Skeletal muscle tissue (tissue), 4 donors: ENCODE data around the gene GRHL3. TPM values are rescaled to one million over a fixed set of nuclear protein-coding genes. Genes with fewer than 3 reads are reported as not detected.
A peak's percentile ranks its signal among the peaks of the same experiment; 100 is the strongest.

Source experiments
- H3K27ac ChIP-seq: one replicate; pipeline ENCODE4 v1.7.0; 2013; ENCODE audit warnings: mild to moderate bottlenecking, low read depth, low read length, inconsistent platforms
- H3K27me3 ChIP-seq, 3 donors: one replicate each; pipeline ENCODE4 v1.7.0; 2013; ENCODE audit warnings: low read length in 3 of 3; ENCODE audit not compliant: control insufficient read depth in 3 of 3, insufficient read depth in 3 of 3
- H3K36me3 ChIP-seq, 3 donors: one replicate each; pipeline ENCODE4 v1.7.0; 2013; ENCODE audit warnings: low read length in 3 of 3; ENCODE audit not compliant: control insufficient read depth in 3 of 3, insufficient read depth in 3 of 3
- H3K4me1 ChIP-seq, 3 donors: one replicate each; pipeline ENCODE4 v1.7.0; 2013; ENCODE audit warnings: low read length in 3 of 3, mild to moderate bottlenecking in 3 of 3; ENCODE audit not compliant: control insufficient read depth in 3 of 3, insufficient read depth in 3 of 3
- H3K4me3 ChIP-seq, 3 donors: one replicate each; pipeline ENCODE4 v1.7.0; 2013; ENCODE audit warnings: low read length in 3 of 3
- H3K9ac ChIP-seq, 3 donors: one replicate each; pipeline ENCODE4 v1.7.0; 2013; ENCODE audit warnings: low read length in 3 of 3, mild to moderate bottlenecking in 3 of 3, moderate library complexity in 2 of 3, low read depth in 1 of 3
- H3K9me3 ChIP-seq, 3 donors: one replicate each; pipeline ENCODE4 v1.7.0; 2013; ENCODE audit warnings: low read length in 3 of 3; ENCODE audit not compliant: control insufficient read depth in 3 of 3
- total RNA-seq: library from RNA; depleted of rRNA; stranded (reverse); fragments of >200 nt; gene quantifications from one replicate; pipeline ENCODE4 v1.2.3, GENCODE V29; 2014
- donor health status: Osteomylitis.

Gene GRHL3
- total RNA-seq, 1 donor from 2014 or later, result not detected

- no peaks in the 10 kb centered on the region for H3K27me3 ChIP-seq
- H3K36me3 ChIP-seq, result no peaks in the 10 kb centered on the region
Measured at GRCh38 chr1:24292103-24292502, 27.1 kb upstream of the GRHL3 start.

GRCh38 chr1:24292887-24293286, 26.3 kb upstream of the GRHL3 start:
- no peak overlapping the region for H3K4me3 ChIP-seq
- H3K36me3 ChIP-seq, result no peaks in the 10 kb centered on the region
- H3K4me1 ChIP-seq, result peaks cover 3 to 42% (median 7%) of the 10 kb centered on the region in 3 donors
- H3K9me3 ChIP-seq, result no peaks in the 10 kb centered on the region
- H3K9ac ChIP-seq, result no peak overlapping the region
- no peaks in the 10 kb centered on the region for H3K27me3 ChIP-seq
- no peak overlapping the region for H3K27ac ChIP-seq

More at GRCh38 chr1:24292103-24292502, 27.1 kb upstream of the GRHL3 start:
- Histone ChIP-seq H3K9ac (no peak overlapping the region), H3K9me3 (no peaks in the 10 kb centered on the region), H3K4me1 (peaks cover 3 to 42% (median 7%) of the 10 kb centered on the region in 3 donors), H3K27ac (no peak overlapping the region), H3K4me3 (no peak overlapping the region)

GRCh38 chr1:24293392-24294227, 25.5 kb upstream of the GRHL3 start:
- no peak overlapping the region for H3K4me3 ChIP-seq
- H3K36me3 ChIP-seq, result no peaks in the 10 kb centered on the region
- peaks cover 3 to 42% (median 7%) of the 10 kb centered on the region in 3 donors for H3K4me1 ChIP-seq
- H3K27me3 ChIP-seq, result no peaks in the 10 kb centered on the region
- peak overlapping the region; percentile 76 for H3K27ac ChIP-seq
- H3K9ac ChIP-seq, result peak overlapping the region in 1 of 3 donors; percentile 8
- no peaks in the 10 kb centered on the region for H3K9me3 ChIP-seq

DNA sequence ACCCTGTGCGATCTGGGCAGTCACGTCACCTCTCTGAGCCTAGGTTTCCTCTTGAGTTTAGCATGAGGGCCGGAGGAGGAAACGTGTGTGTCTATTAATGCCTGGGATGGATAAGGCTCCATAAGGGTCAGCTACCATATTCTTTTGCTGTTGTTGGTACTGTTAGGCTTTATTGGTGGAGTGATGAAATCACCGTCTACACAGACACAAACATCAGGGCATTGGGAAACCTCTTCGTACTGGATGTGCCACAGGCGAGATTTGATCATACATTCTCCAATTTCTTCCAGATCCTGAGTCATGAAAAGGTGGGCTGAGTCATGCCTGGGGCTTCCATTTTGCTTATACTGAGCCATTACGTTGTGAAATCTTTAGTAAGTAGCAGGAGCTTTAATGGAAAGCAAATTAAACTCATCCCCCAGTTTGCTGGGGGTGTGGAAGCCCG, 24.9 kb upstream of the GRHL3 start:
- no peak overlapping the region for H3K4me3 ChIP-seq
- H3K27me3 ChIP-seq, result no peaks in the 10 kb centered on the region
- H3K27ac ChIP-seq, result peak overlapping the region; percentile 76
- no peaks in the 10 kb centered on the region for H3K36me3 ChIP-seq
- no peaks in the 10 kb centered on the region for H3K9me3 ChIP-seq
- H3K4me1 ChIP-seq, result peaks cover 3 to 42% (median 7%) of the 10 kb centered on the region in 3 donors
- H3K9ac ChIP-seq, result peak overlapping the region in 1 of 3 donors; percentile 8

GRCh38 chr1:24294716-24295371, 24.3 kb upstream of the GRHL3 start:
- Histone ChIP-seq H3K9me3 (no peaks in the 10 kb centered on the region), H3K27me3 (no peaks in the 10 kb centered on the region), H3K4me1 (peaks cover 0 to 37% (median 5%) of the 10 kb centered on the region in 3 donors), H3K4me3 (no peak overlapping the region), H3K27ac (peak overlapping the region; percentile 76), H3K9ac (no peak overlapping the region), H3K36me3 (no peaks in the 10 kb centered on the region)

- H3K27me3 ChIP-seq, result no peaks in the 10 kb centered on the region
- no peaks in the 10 kb centered on the region for H3K9me3 ChIP-seq
- H3K4me1 ChIP-seq, result peaks cover 0 to 30% (median 4%) of the 10 kb centered on the region in 3 donors
- H3K9ac ChIP-seq, result no peak overlapping the region
- H3K27ac ChIP-seq, result peak overlapping the region; percentile 76
- H3K36me3 ChIP-seq, result no peaks in the 10 kb centered on the region
- no peak overlapping the region for H3K4me3 ChIP-seq
Measured at GRCh38 chr1:24295535-24295934, 23.6 kb upstream of the GRHL3 start.

- Histone ChIP-seq H3K4me1 (peaks cover 2 to 35% (median 7%) of the 10 kb centered on the region in 3 donors), H3K9ac (no peak overlapping the region), H3K9me3 (no peaks in the 10 kb centered on the region), H3K36me3 (no peaks in the 10 kb centered on the region), H3K4me3 (no peak overlapping the region), H3K27ac (no peak overlapping the region), H3K27me3 (no peaks in the 10 kb centered on the region)
Measured at GRCh38 chr1:24297187-24297851, 21.8 kb upstream of the GRHL3 start.

DNA sequence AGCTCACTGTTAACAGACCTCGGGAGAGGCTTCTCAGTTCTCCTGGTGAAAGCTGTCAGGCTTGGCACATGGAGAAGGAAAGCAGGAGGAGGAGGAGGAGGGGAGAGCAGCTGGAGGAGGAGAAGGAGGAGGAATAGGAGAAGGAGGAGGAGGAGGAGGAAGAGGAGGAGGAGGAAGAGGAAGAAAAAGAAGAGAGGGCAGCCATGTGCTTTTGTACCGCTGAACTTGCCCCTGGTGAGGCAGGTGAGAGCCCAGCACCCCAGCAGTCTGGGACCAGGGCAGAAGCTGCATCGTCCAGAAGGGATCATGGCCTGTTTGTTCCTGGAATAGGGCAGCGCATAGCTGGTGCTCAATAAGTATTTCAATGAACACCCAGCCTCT, 21.3 kb upstream of the GRHL3 start:
- H3K27me3 ChIP-seq, result no peaks in the 10 kb centered on the region
- no peak overlapping the region for H3K27ac ChIP-seq
- H3K9ac ChIP-seq, result no peak overlapping the region
- H3K4me1 ChIP-seq, result peaks cover 2 to 35% (median 7%) of the 10 kb centered on the region in 3 donors
- H3K4me3 ChIP-seq, result no peak overlapping the region
- no peaks in the 10 kb centered on the region for H3K36me3 ChIP-seq
- H3K9me3 ChIP-seq, result no peaks in the 10 kb centered on the region

- H3K4me1 ChIP-seq, result peaks cover 2 to 27% (median 7%) of the 10 kb centered on the region in 3 donors
- no peaks in the 10 kb centered on the region for H3K9me3 ChIP-seq
Measured at GRCh38 chr1:24298606-24299005, 20.6 kb upstream of the GRHL3 start.

More at GRCh38 chr1:24298606-24299005, 20.6 kb upstream of the GRHL3 start:
- no peak overlapping the region for H3K27ac ChIP-seq
- no peaks in the 10 kb centered on the region for H3K36me3 ChIP-seq
- H3K4me3 ChIP-seq, result no peak overlapping the region
- H3K27me3 ChIP-seq, result no peaks in the 10 kb centered on the region
- no peak overlapping the region for H3K9ac ChIP-seq
